Hematopoietic multipotent progenitor cell treated with erythropoietin and hydrocortisone succinate and interleukin-3 and kit ligand, for 6 days (in vitro differentiated cells): Measurements from ENCODE around the gene AKR7A2.
A peak's percentile ranks its signal among the peaks of the same experiment; 100 is the strongest.
"Not testable (repeated sequence)": the region's sequence is repeated elsewhere in the genome, so short reads cannot be mapped to it uniquely, and the experiment has no call there.

ENCODE experiments used
- DNase-seq: peaks from one replicate; pipeline ENCODE4 v3.0.0-alpha.2; 2015

Gene AKR7A2

DNA sequence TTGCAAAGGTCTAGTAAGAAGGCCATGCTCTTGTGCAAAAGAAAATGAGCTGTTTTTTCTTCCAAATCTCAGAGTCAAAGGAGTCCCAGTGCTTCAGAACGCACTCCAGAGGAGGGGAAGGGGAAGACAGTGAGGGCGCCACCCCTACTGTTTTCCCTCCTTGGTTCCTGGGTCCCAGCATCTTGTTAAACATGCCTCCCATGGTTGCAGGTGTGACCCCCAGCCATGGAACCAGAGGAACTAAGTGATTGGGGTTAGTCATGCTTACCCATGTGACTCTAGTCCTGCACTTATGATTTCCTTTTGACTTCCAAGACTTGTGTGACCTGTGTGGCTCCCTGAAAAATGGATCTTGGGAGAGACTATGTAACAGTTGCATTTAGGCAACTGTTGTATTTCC is 17.3 kb downstream of the AKR7A2 start:
- DNase-seq = no peak

DNA sequence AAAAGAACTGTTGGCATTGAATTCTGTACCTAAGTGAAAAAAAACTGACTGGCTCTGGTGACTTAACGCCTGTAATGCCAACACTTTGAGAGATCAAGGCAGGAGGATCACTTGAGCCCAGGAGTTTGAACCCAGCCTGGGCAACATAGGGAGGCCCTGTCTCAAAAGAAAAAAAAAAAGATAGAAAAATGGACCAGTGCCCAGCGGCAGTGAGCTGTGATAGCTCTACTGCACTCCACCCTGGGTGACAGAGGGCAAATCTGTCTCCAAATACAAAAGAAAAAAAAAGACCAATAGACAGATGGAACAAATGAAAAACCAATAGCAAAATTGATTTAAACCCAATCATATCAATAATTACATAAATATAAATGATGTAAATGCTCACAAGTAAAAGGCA is 22.7 kb downstream of the AKR7A2 start:
- no peak for DNase-seq

DNA sequence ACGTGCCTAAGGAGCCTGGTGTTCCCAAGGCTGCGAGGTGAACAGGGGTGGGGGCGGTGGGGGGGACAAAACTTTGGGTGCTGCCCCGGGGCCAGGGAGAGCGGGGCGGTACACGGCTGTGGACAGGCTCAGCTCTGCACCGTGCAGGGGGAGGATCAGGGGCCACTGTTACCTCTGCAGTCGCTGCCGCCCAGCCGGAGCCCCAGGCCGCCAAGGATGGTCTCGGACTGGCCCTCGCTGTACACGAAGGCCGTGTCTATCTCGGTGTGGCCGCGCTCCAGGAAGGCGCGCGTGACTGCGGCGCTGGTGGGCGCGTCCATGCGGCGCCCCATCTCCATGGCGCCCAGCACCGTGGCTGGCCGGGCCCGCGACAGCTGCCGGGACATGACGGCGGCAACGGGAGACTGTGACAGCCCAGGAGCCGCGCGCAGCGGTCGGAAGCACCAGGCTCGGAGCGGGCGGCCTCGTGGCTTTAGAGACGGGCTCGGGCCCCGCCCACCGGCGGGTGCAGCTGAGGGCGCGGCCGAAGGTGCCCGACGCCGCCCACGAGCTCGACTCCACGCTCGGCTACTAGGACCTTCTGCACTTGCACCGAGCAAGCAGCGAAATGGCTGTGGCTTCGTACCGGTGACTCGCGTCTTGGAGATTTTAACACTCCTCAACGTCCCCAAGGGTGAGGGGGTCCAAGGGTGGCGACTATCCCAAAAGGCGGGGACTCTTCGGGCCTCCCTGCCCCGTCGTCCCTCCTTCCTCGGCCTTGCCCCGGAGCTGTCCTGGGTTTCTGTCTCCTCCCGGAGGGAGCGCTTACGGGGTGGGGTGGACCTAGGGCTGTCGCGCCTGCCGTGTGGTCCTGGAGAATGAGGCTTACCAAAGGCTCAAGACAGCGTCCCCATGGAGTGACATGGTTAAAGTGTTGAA is 23.4 kb downstream of the AKR7A2 start, which contains the start of gene AKR7A3:
TSS of gene AKR7A3 (minus strand) at position 447 of the 918 bp plus-strand sequence. CDS start at position 386, 61 bp downstream.
- peak; percentile 84 for DNase-seq

DNA sequence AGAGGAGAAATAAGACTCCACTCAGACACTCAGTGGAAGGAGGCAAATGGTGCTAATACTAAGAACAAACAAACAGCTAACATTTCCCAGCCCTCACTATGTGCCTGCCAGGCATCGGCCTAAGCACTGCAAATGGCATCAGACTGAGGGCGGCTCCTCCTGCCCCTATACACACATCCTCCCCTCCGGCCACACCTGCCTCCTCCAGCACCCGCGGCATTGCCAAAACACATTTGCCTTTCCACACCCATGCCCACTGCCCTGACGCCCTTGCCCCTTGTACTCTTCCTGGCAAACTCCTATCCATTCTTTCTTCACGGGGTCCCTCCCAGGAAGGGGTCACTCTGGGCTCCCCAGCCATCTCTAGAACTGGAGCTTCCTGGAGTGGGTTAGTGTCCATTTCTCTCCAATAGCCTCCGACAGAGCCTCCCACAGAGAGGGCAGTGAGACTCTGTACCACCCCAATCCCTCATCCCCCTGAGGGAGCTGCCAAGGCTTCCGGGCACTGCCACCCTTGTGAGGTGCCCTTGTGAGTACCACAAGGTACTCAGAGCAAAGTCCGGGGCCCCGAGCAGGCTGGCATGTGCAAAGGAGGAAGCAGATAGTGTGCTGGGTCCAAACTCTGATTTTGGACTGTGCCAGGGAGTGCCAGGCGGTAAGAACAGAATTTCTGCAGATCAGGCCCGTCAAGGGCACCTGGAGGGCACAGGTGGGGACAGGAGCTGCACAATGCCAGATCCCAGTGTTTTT is 24.3 kb downstream of the AKR7A2 start:
- DNase-seq = no peak

DNA sequence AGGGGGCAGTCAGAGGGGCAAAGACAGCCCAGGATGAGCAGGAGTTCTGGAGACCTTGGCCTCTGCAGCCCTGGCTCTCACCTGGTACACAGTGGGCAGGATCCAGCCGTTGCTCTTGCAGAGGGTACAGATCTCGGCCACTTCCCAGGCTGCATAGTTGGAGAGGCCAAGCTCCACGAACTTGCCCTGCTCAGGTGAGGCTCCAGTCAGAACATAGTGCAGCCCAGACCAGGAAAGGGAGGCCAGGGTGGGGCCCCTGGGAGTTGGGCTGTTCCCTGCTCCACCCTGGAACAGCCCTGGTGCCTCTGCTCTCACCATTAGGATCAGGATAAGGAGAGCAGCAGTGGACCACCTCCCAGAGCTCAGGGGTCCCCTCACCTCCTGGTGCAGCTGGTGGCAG is 26.1 kb downstream of the AKR7A2 start:
- not testable (repeated sequence) for DNase-seq

DNA sequence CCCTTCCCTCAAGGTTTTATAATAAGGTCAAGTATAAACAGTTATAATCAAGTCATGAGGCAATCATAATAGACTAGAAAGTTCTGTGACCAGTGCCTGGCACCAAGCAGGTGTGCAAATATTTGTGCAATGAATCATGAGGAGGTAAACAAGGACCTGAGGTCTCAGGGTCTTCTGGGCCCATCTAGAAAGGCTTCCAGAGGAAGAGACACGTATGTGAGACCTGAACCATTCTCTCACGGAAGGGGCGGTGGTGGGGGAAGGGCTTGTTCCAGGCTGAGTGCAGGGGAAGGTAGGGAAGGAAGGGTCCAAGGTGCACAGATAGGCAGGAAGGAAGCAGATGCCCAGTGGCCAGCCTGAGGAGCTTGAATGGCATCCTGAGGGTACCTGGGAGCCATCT is 26.6 kb downstream of the AKR7A2 start:
- DNase-seq = not testable (repeated sequence)

DNA sequence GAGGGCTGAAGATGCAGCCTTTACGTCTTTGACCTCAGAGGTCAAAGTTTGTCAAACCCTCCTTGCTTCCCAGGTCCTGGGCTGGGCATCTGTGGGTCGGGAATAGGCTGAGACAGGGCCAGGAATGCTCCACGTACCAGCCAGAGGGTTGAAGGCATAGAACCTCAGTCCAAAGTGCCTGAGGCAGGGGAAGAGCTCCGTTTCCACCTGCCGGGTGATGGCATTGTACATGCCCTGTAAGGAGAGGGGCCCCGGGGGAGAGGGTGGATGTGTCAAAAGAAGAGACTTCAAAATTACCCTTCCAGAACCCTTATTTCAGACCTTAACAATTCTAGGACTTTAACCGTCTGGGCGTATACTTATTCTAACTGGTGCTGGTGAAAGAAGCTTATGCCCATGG is 27.1 kb downstream of the AKR7A2 start:
- DNase-seq = no peak

DNA sequence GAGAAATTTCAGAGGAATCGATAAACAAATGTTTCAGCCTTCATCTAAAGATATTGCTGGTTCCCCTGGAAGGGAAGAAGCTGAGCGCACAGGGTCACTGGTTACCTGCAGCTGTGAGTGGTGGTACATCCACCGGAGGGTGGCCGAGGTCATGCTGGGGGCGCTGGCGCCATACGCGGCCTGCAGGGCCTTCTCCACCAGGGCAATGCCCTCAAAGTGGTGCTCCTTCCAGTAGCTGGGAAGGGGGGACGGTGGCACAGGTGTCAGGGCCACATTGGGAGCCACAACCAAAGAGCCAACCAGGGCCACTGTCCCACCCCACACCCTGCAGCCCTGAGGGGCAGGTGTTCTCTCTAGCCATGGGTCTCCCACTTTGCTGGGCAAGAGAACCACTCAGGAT is 28.1 kb downstream of the AKR7A2 start:
- DNase-seq = no peak

DNA sequence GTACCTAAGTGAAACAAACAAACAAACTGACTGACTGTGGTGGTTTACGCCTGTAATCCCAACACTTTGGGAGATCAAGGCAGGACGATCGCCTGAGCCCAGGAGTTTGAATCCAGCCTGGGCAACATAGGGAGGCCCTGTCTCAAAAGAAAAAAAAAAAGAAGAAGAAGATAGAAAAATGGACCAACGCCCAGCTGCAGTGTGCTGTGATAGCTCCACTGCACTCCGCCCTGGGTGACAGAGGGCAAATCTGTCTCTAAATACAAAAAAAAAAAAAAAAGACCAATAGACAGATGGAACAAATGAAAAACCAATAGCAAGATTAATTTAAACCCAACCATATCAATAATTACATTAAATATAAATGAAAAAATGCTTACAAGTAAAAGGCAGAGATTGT is 37.3 kb downstream of the AKR7A2 start:
- peak; percentile 61 for DNase-seq

DNA sequence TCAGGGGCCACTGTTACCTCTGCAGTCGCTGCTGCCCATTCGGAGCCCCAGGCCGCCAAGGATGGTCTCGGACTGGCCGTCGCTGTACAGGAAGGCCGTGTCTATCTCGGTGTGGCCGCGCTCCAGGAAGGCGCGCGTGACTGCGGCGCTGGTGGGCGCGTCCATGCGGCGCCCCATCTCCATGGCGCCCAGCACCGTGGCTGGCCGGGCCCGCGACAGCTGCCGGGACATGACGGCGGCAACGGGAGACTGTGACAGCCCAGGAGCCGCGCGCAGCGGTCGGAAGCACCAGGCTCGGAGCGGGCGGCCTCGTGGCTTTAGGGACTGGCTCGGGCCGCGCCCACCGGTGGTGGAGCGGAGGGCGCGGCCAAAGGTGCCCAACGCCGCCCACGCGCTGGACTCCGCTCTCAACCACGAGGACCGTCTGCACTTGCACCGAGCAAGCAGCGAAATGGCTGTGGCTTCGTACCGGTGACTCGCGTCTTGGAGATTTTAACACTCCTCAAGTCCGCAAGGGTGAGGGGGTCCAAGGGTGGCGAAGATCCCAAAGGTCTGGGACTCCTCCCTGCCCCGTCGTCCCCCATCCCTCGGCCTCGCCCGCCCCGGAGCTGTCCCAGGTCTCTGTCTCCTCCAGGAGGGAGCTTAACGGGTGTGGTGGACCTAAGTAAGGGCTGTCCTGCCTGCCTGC is 38.0 kb downstream of the AKR7A2 start:
- peak; percentile 42 for DNase-seq

DNA sequence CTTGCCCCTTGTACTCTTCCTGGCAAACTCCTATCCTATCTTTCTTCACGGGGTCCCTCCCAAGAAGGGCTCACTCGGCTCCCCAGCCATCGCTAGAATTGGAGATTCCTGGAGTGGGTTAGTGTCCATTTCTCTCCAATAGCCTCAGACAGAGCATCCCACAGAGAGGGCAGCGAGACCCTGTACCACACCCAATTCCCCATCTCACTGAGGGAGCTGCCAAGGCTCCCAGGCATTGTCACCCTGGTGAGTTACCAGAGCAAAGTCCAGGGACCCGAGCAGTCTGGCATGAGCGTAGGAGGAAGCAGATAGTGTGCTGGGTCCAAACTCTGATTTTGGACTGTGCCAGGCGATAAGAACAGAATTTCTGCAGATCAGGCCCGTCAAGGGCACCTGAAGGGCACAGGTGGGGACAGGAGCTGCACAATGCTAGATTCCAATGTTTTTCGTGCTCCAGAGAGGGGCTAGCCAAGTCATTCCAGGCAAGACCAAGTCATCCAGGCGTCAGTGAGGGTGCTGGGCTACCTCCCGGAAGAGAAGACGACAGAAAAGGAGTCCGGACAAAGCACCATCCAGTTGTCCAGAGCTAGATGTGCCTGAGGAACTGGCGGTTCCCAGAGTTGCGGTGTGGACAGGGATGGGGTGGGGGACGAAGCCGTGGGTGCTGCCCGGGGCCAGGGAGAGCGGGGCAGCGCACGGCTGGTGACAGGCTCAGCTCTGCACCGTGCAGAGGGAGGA is 38.7 kb downstream of the AKR7A2 start:
- DNase-seq = no peak

DNA sequence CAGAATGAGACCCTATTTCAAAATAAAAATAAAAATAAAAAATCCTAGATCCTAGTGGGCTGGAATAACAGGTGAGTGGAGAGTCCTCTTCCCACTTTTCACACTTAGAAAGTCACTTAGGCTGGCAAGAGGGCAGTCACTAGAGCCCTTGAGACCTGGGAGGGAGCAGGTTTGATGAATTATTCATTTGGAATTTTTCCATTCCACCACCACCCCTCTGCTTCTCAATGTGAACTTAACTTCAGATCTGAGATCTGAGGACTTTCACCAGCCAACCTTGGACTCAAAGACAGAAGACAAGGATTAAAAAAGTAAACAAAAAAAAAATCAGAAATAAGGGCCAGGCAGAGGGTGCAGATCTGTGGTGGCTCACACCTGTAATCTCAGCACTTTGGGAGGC is 39.9 kb downstream of the AKR7A2 start:
- no peak for DNase-seq

DNA sequence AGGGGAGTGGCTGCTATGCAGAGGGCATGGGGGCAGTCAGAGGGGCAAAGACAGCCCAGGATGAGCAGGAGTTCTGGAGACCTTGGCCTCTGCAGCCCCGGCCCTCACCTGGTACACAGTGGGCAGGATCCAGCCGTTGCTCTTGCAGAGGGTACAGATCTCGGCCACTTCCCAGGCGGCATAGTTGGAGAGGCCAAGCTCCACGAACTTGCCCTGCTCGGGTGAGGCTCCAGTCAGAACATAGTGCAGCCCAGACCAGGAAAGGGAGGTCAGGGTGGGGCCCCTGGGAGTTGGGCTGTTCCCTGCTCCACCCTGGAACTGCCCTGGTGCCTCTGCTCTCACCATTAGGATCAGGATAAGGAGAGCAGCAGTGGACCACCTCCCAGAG is 41.6 kb downstream of the AKR7A2 start:
- not testable (repeated sequence) for DNase-seq

DNA sequence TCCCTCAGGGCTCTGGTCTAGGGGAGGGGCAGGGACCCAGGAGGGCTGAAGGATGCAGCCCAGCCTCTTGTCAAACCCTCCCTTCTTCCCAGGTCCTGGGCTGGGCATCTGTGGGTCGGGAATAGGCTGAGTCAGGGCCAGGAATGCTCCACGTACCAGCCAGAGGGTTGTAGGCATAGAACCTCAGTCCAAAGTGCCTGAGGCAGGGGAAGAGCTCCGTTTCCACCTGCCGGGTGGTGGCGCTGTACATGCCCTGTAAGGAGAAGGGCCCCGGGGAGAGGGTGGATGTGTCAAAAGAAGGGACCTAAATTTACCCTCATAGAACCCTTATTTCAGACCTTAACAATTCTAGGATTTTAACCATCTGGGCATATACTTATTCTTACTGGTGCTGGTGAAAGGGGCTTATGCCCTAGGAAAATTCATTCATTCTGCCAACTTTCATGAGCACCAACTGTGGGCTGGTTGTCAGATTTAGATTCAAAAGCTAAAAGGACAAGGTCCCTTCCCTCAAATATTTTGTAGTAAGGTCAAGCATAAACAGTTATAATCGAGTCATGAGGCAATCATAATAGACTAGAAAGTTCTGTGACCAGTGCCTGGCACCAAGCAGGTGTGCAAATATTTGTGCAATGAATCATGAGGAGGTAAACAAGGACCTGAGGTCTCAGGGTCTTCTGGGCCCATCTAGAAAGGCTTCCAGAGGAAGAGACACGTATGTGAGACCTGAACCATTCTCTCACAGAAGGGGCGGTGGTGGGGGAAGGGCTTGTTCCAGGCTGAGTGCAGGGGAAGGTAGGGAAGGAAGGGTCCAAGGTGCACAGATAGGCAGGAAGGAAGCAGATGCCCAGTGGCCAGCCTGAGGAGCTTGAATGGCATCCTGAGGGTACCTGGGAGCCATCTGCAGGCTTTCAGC is 42.3 kb downstream of the AKR7A2 start:
- DNase-seq = not testable (repeated sequence)

DNA sequence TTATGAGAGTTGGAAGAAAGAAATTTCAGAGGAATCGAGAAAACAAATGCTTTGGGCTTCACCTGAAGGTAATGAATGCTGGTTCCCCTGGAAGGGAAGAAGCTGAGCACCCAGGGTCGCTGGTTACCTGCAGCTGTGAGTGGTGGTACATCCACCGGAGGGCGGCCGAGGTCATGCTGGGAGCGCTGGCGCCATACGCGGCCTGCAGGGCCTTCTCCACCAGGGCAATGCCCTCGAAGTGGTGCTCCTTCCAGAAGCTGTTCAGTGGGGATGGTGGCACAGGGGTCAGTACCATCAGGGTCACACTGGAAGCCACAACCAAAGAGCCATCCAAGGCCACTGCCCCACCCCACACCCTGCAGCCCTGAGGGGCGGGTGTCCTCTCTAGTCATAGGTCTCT is 43.5 kb downstream of the AKR7A2 start:
- no peak for DNase-seq

DNA sequence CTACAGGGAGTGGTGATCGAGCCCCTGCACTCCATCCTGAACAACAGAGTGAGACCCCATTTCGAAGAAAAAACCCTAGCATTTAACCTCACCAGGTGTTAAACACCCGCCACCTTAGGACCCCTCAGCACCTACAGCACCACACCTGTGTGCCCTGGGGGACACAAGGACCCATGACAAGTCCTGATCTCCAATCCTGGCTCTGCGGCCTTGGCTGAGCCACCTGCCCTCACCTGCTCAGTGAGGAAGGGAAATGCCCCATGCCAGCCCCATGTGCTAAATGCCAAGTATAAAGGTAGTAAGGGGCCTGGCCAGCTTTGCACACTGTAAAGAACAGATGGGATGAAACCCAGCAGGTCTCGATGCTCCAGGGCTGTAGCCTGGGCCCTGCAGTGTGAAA is 49.2 kb downstream of the AKR7A2 start:
- no peak for DNase-seq

DNA sequence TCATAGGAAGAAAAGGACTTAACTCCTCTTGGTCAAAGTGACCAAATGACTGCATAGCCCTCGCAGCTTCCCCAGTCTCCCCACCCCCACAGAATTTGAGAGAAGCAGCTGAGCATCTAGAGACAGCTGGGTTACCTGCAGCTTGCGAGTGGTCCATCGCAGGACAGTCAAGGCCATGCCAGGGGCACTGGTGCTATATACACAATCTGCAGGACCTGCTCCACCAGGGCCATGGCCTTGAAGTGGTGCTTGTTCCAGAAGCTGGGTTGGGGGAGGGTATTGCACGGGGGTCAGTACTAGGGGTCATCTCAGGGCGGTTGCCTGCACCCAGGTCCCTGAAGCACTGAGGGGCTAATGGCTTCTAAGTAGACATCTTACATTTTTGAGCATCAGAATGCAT is 49.9 kb downstream of the AKR7A2 start:
- no peak for DNase-seq

DNA sequence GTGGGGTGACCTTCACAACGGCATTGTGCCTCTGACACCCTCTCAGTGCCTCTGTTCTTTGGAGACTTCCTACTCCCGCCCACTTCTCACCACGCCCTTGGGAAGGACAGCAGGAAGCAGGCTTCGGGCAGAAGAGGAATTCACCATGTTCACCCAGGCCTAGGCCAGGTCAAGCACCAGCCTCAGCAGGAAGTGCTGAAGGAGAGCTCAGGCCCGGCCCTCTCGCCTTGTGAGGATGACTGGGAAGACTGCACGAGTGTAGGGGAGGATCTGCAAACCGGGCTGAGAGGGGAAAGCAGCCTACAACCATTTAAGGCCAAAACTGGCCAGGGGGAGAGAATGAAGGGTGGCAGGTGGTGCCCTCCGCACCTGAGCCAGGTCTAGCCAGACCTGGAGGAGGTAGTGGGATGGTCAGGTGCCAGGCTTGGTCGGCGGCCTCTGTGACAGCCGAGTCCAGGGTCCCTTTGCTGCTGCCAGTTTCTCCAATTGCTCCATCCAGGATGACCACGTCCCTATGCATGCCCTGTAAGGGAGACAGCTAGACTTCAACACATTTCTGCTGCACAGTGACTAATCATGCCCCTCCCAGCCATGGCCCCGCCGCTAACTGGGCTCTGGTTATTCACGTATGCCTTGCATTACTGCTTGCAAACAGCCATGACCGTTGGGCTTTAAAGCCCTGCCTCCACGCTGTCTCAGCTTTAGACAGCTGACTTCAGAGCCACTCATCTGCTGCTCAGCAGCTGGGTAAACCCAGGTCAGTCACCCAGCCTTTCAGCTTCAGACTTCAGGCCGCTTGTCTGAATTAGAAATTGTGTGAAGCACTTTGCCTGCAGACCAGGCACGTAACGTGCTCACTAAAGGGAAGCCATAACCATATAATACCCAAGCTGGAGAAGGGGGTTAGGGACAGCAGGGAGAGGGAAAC is 51.5 kb downstream of the AKR7A2 start:
- no peak for DNase-seq

DNA sequence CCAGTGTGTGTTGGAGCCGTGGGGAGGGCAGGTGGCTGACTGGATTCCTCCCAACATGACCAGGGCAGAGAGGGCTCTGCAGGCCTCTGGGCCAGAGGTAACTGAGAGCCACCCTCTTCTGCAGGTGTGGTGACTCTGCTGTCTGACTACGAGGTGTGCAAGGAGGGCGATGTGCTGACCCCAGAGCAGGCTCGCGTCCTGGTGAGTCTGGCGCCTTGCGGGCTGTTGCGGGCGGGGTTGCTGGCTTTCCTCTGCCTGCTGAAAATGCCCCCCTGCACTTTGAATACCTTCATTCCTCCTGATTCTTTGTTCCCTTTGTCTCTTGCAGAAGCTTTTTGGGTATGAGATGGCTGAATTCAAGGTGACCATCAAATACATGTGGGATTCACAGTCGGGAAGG is 53.6 kb downstream of the AKR7A2 start:
- DNase-seq = no peak

DNA sequence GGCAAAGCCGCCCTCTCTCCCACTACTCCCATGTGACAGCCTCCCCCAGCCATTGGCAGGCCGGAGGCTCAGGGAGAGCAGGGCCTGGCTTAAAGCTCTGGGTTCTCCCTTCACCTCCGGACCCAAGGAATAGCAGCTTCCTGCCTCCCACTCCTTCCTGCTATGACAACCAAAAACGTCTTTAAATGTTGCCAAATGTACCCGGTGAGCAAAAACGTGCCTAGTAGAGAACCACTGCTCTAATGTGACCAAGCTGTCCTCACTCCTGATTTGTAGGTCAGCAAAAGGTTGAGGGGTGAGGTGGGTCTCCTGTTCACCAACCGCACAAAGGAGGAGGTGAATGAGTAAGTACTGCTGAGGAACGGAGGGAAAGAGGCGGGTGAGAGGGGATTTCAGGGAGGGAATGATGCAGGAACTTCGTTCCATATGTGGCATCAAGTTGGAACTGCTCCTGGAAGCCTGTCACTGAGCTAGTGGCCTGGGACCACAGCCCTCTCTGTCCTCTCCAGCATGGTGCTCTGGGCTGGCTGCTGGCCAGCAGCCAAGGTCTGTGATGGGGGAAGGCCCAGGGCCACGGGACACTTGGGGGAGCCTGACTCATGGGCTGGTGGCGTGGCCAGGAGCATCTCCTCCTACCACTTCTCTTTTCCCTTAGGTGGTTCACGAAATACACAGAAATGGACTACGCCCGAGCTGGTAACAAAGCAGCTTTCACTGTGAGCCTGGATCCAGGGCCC is 54.6 kb downstream of the AKR7A2 start:
- DNase-seq = no peak
